Measurements from ENCODE around the gene CHRNB4.

DNA sequence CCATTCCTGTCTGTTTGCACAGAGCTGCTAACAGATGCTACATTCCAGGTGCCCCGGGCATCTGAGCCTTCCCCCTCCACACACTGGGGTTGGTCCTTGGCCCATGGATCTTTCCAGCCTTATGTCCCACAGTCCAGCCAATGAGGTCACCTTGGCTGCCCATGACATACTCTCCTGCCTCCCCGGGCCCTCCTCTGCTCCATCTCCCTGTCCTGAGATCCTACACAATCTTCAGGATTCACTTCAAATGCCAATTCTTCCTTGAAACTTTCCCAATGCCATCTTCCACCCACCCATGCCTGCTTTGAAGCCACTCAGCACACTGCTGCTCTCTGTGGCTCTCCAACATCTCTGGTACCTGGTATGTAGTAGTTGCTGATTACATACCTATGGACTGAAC, 24.5 kb downstream of the CHRNB4 start:
- TF ChIP-seq POLR2A (IDR thresholded peaks at IDR 0.05; ENCODE audit: low read length) (no peak), GATA1 (IDR thresholded peaks at IDR 0.05; ENCODE audit: low read depth, low read length) (no peak)

All from erythroblast (primary cell).